Brain pericyte (primary cell): ENCODE measurements around the gene MT1G.
"Not testable (repeated sequence)": the region's sequence is repeated elsewhere in the genome, so short reads cannot be mapped to it uniquely, and the experiment has no call there.

Source experiments
- DNase-seq: peaks from one replicate; pipeline ENCODE4 v3.0.0-alpha.2; 2012; ENCODE audit warnings: low read depth, low spot score

The MT1G gene

GRCh38 chr16:56665286-56666261, 2.3 kb downstream of the MT1G start:
- not testable (repeated sequence) for DNase-seq

DNA sequence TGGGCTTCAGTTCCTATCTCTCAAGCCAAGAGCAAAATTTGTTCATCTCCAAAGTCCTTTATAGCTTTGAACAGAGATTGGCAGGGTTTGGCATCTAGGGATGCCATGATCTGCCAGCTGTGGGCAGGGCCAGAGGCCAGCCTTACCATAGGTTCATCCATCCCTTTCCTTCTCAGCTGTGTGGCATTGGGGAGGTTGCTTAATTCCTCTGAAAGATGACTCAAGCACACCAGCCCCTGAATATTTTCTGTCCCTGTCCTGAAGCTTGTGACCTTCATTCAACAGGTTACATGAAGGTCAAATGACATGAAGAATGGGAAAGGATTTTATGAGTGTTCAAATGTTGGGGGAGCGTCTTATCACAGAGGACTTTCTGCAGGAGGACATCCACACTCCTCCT, 3.4 kb downstream of the MT1G start:
- no peak for DNase-seq

- DNase-seq: no peak
Measured at GRCh38 chr16:56662357-56663354, 5.2 kb downstream of the MT1G start.

DNA sequence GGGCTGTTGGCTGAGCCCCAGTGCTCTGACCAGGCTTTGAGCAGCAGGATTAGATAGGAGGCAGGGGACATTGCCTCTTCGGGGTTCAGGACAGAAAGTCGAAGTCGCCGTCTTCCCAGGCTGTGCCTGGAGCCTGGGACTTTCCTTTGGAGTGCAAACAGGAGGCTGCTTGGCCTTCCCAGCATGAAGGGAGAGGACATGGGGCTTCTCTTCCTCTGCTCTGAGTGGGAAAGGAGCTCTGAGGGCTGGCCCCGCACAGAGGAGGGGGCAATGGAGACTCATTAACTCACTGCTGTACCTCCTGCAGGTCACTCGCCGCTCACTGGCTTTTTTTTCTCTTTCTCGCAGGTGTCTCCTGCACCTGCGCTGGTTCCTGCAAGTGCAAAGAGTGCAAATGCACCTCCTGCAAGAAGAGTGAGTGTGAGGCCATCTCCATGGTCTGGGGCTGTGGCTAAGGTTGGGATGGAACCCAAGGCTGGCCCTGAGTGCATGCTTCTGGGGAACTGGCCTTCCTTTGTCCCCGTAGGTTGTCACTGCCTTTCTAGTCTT, 9.5 kb downstream of the MT1G start:
- no peak for DNase-seq

DNA sequence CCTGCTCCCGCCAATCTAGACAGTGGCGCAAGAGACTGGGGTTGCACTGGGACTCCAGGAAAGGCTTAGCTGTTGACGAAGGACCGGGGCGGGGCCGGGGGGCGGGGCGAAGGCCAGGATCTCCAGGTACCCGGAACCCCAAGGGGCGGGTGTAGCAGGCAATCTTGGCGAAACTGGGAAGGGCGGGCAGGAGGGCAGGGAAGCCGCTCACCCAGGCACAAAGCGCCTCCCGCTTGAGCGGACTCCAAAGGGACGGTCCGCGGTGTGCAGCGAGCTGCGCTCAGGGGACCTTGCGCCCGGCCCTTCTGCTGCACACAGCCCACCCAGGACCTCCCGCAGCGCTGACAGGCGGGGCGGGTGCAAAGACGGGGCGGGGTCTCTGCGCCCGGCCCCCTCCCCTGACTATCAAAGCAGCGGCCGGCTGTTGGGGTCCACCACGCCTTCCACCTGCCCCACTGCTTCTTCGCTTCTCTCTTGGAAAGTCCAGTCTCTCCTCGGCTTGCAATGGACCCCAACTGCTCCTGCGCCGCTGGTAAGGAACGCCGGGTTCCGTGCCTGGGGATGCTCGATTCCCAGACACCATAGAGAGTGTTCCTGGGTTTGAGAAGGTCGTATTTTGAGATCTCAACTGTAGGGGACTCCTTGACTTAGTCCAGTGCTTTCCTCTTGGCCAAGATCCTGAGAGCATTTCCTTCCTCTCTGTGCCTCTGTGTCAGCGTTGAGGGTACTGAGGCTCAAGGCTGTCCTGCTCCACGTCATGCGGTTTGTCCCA, 10.1 kb downstream of the MT1G start, which contains the start of gene MT1F:
Gene MT1F (plus strand): TSS at position 405 of the 772 bp plus-strand sequence. CDS start 100 bp downstream, at position 505.
- DNase-seq: no peak

DNA sequence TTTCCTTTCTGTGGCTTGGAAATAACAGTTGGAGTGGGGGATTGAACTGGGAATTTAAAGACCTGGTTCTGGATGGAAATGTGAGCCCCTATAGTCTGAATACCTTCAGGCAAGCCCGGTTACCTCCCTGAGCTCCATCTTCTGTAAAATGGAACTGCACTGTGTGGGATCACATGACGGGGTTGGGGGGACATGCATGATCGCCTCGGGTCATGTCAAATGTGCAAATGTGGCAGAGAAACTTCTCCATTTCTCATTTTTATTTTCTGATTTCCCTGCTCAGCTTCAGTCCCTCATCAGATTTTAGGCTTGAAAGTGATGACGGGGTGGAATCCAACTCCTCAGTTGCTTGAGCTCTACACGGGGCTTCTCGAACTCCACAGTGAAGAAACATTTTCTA, 14.6 kb downstream of the MT1G start:
- no peak for DNase-seq

DNA sequence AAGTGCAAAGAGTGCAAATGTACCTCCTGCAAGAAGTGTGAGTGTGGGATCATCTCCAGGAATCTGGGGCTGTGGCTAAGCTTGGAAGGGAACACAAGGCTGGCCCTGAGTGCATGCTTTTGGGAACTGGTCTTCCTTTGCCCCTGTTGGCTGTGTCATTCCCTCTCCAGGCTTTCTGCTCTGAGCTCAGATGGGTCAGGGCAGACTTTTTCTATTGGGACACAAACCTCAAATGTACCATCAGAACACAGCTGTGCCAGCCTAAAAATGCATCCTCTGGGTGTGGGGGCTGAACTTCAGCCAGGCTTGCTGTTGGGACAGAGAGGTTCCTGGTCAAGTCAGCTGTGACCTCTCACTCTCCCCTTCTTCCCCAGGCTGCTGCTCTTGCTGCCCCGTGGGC, 15.3 kb downstream of the MT1G start:
- DNase-seq: no peak

GRCh38 chr16:56651586-56651985, 16.3 kb downstream of the MT1G start, which contains the start of gene MT1B:
Gene MT1B (plus strand): TSS chr16:56651886. CDS start chr16:56651954, 68 bp downstream.
- DNase-seq: no peak

GRCh38 chr16:56649820-56650219, 18.0 kb downstream of the MT1G start:
- no peak for DNase-seq

- no peak for DNase-seq
Measured at GRCh38 chr16:56649271-56649670, 18.6 kb downstream of the MT1G start.

DNA sequence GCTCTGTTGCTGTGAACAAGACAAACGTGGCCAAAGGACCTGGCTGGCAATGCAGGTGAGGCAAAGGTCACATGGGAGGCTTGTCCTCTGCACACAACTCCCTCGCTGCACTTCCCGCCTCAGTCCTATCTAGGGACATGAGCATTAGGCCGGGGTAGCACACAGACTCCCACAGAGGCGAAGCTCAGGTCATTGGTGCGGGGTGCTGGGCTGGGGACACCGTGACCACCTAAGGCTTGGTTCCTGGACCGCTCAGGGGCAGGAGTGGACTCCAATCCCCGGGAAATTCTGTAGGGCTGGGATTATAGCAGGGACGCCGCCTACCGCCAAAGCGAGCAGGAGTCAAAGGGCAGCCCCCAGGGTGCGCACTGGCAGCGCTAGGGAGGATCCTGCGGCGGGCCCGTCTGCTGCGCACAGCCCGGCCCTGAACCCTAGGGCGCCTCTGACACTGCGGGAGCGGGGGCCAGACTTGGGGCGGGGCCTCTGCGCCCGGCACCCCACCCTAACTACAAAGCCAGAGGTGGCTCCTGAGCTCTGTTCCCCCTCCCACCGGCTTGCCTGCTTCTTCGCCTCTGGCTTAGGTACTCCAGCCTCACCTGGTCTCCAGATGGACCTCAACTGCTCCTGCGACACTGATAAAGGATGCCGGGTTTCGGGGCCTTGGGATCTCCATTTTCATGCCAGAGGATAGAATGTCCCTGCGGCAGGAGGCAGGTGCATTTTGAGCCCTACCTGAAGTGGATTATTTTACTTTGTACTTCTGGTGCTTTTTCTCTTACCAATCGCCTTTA, 20.0 kb downstream of the MT1G start:
- no peak for DNase-seq

DNA sequence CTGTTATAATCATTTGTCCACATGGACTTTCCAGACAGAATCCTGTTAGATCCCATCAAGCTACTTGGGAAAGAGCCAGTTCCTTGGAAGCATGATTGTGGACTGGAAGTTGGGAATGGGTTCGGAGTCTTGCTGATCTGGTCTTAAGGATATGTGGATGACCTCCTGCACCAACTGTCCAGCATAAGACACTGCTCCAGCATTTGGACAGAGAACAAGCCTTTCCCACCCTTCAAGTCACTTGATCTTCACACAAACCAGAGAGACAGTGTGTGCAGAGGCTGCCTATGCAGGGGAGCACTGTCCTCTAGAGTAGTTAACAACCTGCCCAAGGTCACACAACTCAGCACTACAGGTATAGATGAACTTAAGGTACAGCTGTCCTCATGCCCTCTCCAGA, 22.0 kb downstream of the MT1G start:
- no peak for DNase-seq

- no peak for DNase-seq
Measured at GRCh38 chr16:56645311-56645710, 22.6 kb downstream of the MT1G start.

DNA sequence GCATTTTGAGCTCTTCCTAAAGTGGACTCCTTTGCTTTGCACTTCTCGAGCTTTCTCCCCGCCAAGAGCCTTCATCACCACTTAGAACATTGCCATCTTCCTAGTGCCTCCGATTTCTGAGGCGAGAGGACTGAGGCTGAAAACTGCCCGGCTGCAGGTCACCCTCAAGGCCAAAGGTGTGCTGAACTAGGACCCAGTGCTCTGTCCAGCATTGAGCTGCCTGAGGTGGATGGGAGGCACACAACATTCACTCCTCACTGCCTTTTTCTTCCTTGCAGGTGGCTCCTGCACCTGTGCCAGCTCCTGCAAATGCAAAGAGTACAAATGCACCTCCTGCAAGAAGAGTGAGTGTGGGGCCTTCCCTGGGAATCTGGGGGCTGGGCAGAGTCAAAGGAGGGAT, 24.0 kb downstream of the MT1G start:
- DNase-seq: no peak

DNA sequence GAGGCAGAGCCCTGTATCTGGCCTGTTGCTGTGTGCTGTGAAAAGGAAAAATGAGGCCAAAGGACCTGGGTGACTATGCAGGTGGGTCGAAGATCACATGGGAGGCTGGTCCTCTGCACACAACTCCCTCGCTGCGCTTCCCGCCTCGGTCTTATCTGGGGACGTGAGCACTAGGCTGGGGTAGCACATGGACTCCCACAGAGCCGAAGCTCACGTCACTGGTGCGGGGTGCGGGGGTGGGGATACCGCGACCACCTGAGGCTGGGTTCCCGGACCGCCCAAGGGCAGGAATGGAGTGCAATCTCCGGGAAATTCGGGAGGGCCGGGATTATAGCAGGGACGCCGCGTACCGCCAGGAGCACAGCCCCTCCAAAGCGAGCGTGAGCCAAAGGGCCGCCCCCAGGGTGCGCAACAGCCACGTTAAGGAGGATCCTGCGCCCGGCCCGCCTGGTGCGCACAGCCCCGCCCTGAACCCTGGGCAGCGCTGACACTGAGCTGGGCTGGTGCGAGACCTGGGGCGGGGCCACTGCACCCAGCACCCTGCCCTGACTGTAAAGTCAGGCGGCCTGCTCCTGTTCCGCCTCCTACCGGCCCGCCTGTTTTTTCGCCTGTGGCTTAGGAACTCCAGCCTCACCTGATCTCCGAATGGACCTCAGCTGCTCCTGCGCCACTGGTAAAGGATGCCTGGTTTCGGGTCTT, 24.6 kb downstream of the MT1G start:
- DNase-seq: no peak

DNA sequence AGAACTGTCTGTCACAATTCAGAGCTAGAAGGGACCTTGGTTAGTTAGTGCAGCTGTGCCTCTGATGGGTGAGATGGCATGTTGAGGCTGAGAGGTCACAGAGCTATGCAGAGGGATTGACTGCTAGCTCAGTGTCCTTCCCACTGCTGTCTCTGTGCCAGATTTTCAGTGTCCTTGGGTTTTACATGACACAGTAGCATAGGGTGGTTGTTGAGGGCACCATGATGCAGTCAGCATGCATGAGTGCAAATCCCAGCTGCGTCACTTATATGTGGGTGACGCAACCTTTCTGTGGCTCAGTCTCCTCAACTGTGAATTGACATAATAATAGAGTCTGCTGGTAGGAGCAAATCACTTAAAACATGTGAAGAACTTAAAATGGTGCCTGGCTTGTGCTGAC, 26.7 kb downstream of the MT1G start:
- no peak for DNase-seq

DNA sequence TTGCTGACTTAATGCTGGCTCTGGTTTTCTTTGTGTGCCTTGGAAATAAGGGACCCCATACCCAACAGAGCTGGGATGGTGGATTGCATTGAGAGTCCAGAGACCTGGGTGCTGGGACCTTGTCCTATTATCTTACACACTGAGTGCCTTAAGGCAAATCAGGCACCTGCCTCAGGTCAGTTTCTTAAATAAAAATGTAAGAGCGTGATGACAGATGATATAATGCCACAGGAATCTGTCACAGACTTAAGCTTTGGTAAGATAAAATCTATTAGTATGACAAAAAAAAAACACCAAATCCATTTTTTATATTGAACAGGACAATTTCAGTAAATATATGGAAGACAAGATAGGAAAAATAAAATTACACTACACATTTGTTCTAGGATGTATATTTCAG, 27.8 kb downstream of the MT1G start:
- DNase-seq: no peak

- DNase-seq: no peak
Measured at GRCh38 chr16:56639045-56639444, 28.8 kb downstream of the MT1G start.
